Measurements from ENCODE around the gene LTBP1. TPM values are rescaled to one million over a fixed set of nuclear protein-coding genes. Genes with fewer than 3 reads are reported as not detected.

LTBP1 gene
- polyA plus RNA-seq, 1 donor (not counting 4 experiments of a cell fraction or from before 2014, with no cell fraction given): 9.2 TPM

DNA sequence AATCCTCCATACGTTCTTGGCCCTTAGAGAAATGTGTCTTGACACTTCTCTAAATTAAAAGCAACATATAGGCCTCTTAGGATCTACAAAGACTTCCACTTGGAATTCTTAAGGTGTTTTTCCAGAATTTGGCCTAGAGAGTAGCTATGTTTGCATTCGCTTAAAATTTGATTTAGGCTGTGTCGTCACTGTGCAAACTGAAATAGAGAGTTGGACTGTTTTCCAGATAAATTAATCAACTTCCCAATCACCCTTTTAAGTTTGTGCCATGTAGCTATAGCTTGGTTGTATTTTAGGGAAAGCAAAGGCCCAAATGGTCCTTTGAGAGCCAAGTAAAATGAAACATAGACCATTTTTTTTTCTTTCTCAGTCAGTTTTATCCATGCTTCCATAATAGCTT is 401.1 kb downstream of the LTBP1 start:
- H3K79me2 ChIP-seq (ENCODE audit: control insufficient read depth, insufficient read depth, low read length): no peaks in the 10 kb centered on the region
- H4K20me1 ChIP-seq (ENCODE audit: control insufficient read depth, extremely low read depth, insufficient read depth, low read length): no peaks in the 10 kb centered on the region
- H3K27ac ChIP-seq (ENCODE audit: control insufficient read depth, insufficient read depth, low read length): no peak overlapping the region
- TF ChIP-seq, protein P1, sequence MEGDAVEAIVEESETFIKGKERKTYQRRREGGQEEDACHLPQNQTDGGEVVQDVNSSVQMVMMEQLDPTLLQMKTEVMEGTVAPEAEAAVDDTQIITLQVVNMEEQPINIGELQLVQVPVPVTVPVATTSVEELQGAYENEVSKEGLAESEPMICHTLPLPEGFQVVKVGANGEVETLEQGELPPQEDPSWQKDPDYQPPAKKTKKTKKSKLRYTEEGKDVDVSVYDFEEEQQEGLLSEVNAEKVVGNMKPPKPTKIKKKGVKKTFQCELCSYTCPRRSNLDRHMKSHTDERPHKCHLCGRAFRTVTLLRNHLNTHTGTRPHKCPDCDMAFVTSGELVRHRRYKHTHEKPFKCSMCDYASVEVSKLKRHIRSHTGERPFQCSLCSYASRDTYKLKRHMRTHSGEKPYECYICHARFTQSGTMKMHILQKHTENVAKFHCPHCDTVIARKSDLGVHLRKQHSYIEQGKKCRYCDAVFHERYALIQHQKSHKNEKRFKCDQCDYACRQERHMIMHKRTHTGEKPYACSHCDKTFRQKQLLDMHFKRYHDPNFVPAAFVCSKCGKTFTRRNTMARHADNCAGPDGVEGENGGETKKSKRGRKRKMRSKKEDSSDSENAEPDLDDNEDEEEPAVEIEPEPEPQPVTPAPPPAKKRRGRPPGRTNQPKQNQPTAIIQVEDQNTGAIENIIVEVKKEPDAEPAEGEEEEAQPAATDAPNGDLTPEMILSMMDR (optimal IDR thresholded peaks at IDR 0.05 in 1 of 3, IDR thresholded peaks at IDR 0.05 in 1 of 3, conservative IDR thresholded peaks at IDR 0.05 in 1 of 3; ENCODE audit: extremely low read depth in 1 of 3, insufficient read depth in 2 of 3, low read length in 3 of 3): no peak
- TF ChIP-seq EZH2 (IDR thresholded peaks at IDR 0.05; ENCODE audit: low read length): no peak
- H3K4me3 ChIP-seq (ENCODE audit: control insufficient read depth in 2 of 3, extremely low read depth in 1 of 3, insufficient read depth in 2 of 3, low read depth in 1 of 3, low read length in 3 of 3): no peak overlapping the region
- DNase-seq (ENCODE audit: low read depth, low spot score) (no peak), FAIRE-seq (no peak)
- H3K9ac ChIP-seq (ENCODE audit: control insufficient read depth, extremely low read depth, insufficient read depth, low read length): no peak overlapping the region
- H3K9me1 ChIP-seq (ENCODE audit: control insufficient read depth, extremely low read depth, insufficient read depth, low read length): no peaks in the 10 kb centered on the region
- no peaks in the 10 kb centered on the region for H3K9me3 ChIP-seq (ENCODE audit: control insufficient read depth, low read depth, low read length)
- H3K27me3 ChIP-seq (ENCODE audit: control insufficient read depth, extremely low read depth, insufficient read depth, low read length): no peaks in the 10 kb centered on the region
- no peak overlapping the region for H3K4me2 ChIP-seq (ENCODE audit: control insufficient read depth, extremely low read depth, insufficient read depth, low read depth, low read length)
- H3K4me1 ChIP-seq (ENCODE audit: control insufficient read depth, extremely low read depth, insufficient read depth, low read length): no peaks in the 10 kb centered on the region
- no peaks in the 10 kb centered on the region for H3K36me3 ChIP-seq (ENCODE audit: control insufficient read depth in 2 of 2, extremely low read depth in 1 of 2, insufficient read depth in 2 of 2, low read length in 2 of 2)
- dilution Hi-C loops (cut with MboI; ENCODE audit: extremely low pct_ligation_motif_present, low sequenced_read_pairs): no loop called here
- H2AFZ ChIP-seq (ENCODE audit: control insufficient read depth, low read length): no peak overlapping the region

GRCh38 chr2:33350632-33351031 is 403.9 kb downstream of the LTBP1 start:
- Histone ChIP-seq H3K36me3 (ENCODE audit: control insufficient read depth in 2 of 2, extremely low read depth in 1 of 2, insufficient read depth in 2 of 2, low read length in 2 of 2) (no peaks in the 10 kb centered on the region), H3K9me1 (ENCODE audit: control insufficient read depth, extremely low read depth, insufficient read depth, low read length) (no peaks in the 10 kb centered on the region), H4K20me1 (ENCODE audit: control insufficient read depth, extremely low read depth, insufficient read depth, low read length) (no peaks in the 10 kb centered on the region), H3K27ac (ENCODE audit: control insufficient read depth, insufficient read depth, low read length) (no peak overlapping the region), H2AFZ (ENCODE audit: control insufficient read depth, low read length) (no peak overlapping the region), H3K9ac (ENCODE audit: control insufficient read depth, extremely low read depth, insufficient read depth, low read length) (no peak overlapping the region), H3K4me2 (ENCODE audit: control insufficient read depth, extremely low read depth, insufficient read depth, low read depth, low read length) (no peak overlapping the region), H3K4me1 (ENCODE audit: control insufficient read depth, extremely low read depth, insufficient read depth, low read length) (no peaks in the 10 kb centered on the region), H3K27me3 (ENCODE audit: control insufficient read depth, extremely low read depth, insufficient read depth, low read length) (no peaks in the 10 kb centered on the region), H3K79me2 (ENCODE audit: control insufficient read depth, insufficient read depth, low read length) (no peaks in the 10 kb centered on the region), H3K4me3 (ENCODE audit: control insufficient read depth in 2 of 3, extremely low read depth in 1 of 3, insufficient read depth in 2 of 3, low read depth in 1 of 3, low read length in 3 of 3) (no peak overlapping the region), H3K9me3 (ENCODE audit: control insufficient read depth, low read depth, low read length) (peaks cover 1% of the 10 kb centered on the region)
- dilution Hi-C loops (cut with MboI; ENCODE audit: extremely low pct_ligation_motif_present, low sequenced_read_pairs): no loop called here
- no peak for TF ChIP-seq EZH2 (IDR thresholded peaks at IDR 0.05; ENCODE audit: low read length)
- DNase-seq (ENCODE audit: low read depth, low spot score): no peak
- FAIRE-seq: no peak

DNA sequence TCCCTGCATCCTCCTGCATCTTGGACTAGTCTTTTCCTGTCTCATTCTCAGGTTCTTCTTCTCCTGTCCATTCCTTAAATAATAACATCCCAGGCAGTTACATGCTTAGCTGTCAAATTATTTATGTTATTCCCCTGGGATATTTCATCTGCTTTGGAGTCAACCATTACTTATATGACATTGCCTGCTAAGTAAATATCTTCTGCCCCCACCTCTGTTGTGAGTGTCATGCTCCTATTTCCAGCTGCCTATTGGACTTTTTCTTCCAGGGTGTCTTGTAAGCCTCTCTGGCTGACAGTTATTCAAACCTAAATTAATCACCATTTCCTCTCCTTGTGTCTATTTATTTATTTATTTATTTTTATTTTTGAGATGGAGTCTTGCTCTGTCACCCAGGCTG is 405.0 kb downstream of the LTBP1 start:
- no peak overlapping the region for H3K4me2 ChIP-seq (ENCODE audit: control insufficient read depth, extremely low read depth, insufficient read depth, low read depth, low read length)
- no peak for DNase-seq (ENCODE audit: low read depth, low spot score)
- H3K4me3 ChIP-seq (ENCODE audit: control insufficient read depth in 2 of 3, extremely low read depth in 1 of 3, insufficient read depth in 2 of 3, low read depth in 1 of 3, low read length in 3 of 3): no peak overlapping the region
- FAIRE-seq: no peak
- dilution Hi-C loops (cut with MboI; ENCODE audit: extremely low pct_ligation_motif_present, low sequenced_read_pairs): no loop called here
- TF ChIP-seq, protein P1 (optimal IDR thresholded peaks at IDR 0.05 in 1 of 3, IDR thresholded peaks at IDR 0.05 in 1 of 3, conservative IDR thresholded peaks at IDR 0.05 in 1 of 3; ENCODE audit: extremely low read depth in 1 of 3, insufficient read depth in 2 of 3, low read length in 3 of 3): no peak
- TF ChIP-seq EZH2 (IDR thresholded peaks at IDR 0.05; ENCODE audit: low read length): no peak
- H3K36me3 ChIP-seq (ENCODE audit: control insufficient read depth in 2 of 2, extremely low read depth in 1 of 2, insufficient read depth in 2 of 2, low read length in 2 of 2): no peaks in the 10 kb centered on the region
- no peaks in the 10 kb centered on the region for H3K27me3 ChIP-seq (ENCODE audit: control insufficient read depth, extremely low read depth, insufficient read depth, low read length)
- H3K27ac ChIP-seq (ENCODE audit: control insufficient read depth, insufficient read depth, low read length): no peak overlapping the region
- H3K4me1 ChIP-seq (ENCODE audit: control insufficient read depth, extremely low read depth, insufficient read depth, low read length): no peaks in the 10 kb centered on the region
- peaks cover 2% of the 10 kb centered on the region for H3K9me3 ChIP-seq (ENCODE audit: control insufficient read depth, low read depth, low read length)
- no peaks in the 10 kb centered on the region for H3K9me1 ChIP-seq (ENCODE audit: control insufficient read depth, extremely low read depth, insufficient read depth, low read length)
- H2AFZ ChIP-seq (ENCODE audit: control insufficient read depth, low read length): no peak overlapping the region
- no peaks in the 10 kb centered on the region for H4K20me1 ChIP-seq (ENCODE audit: control insufficient read depth, extremely low read depth, insufficient read depth, low read length)
- H3K9ac ChIP-seq (ENCODE audit: control insufficient read depth, extremely low read depth, insufficient read depth, low read length): no peak overlapping the region
- H3K79me2 ChIP-seq (ENCODE audit: control insufficient read depth, insufficient read depth, low read length): no peaks in the 10 kb centered on the region

Data from keratinocyte (primary cell).